PC-3 (cell line): ENCODE data around the gene NFATC1. TPM values are rescaled to one million over a fixed set of nuclear protein-coding genes. Genes with fewer than 3 reads are reported as not detected.

Experiments
- ATAC-seq: fragments of 200-7000 bp; cut with Tn5 transposase; 2 replicates; pipeline ENCODE4 v1.9.1; 2020; ENCODE audit warnings: mild to moderate bottlenecking, moderate library complexity
- BruUV-seq: library from RNA; stranded (reverse); fragments of 400-500 nt; replicated peaks from 2 replicates; lab custom pipeline; 2021; lab: Mats Ljungman, UMichigan
- CTCF ChIA-PET: fragments of 300-600 bp; sonication (Branson Sonifier 250); formaldehyde crosslinking; loops from one replicate; lab custom pipeline; 2022; ENCODE audit warnings: antibody characterized with exemption; lab: Charles Lee
- POLR2A ChIA-PET: fragments of 300-600 bp; sonication (Branson Sonifier 250); formaldehyde crosslinking; loops from one replicate; lab custom pipeline; 2022; ENCODE audit warnings: antibody characterized with exemption; ENCODE audit not compliant: unreplicated experiment; lab: Charles Lee
- DNase-seq: peaks from one replicate; pipeline ENCODE4 v3.0.0-alpha.2; 2015
- H2AFZ ChIP-seq: fragments of 300-600 bp; sonication (generic); 2 replicates; pipeline ENCODE4 v1.6.0; 2016; ENCODE audit warnings: antibody characterized with exemption, low read length
- H3F3A ChIP-seq: fragments of 300-600 bp; sonication (generic); one replicate; pipeline ENCODE4 v1.6.0; 2017; ENCODE audit warnings: antibody characterized with exemption, low read length, control low read depth, mild to moderate bottlenecking; ENCODE audit not compliant: unreplicated experiment
- H3K27ac ChIP-seq: fragments of 300-600 bp; sonication (generic); 2 replicates; pipeline ENCODE4 v1.5.1; 2016; ENCODE audit warnings: mild to moderate bottlenecking, low read length
- H3K27me3 ChIP-seq: fragments of 300-600 bp; sonication (generic); 2 replicates; pipeline ENCODE4 v1.6.1; 2016; ENCODE audit warnings: low read length, mixed read lengths
- H3K36me3 ChIP-seq: fragments of 300-600 bp; sonication (generic); 2 replicates; pipeline ENCODE4 v1.6.1; 2016; ENCODE audit warnings: low read depth, mixed run types, low read length, mixed read lengths
- H3K4me1 ChIP-seq: fragments of 300-600 bp; sonication (generic); 2 replicates; pipeline ENCODE4 v1.5.1; 2016; ENCODE audit warnings: low read length; ENCODE audit not compliant: insufficient read depth
- H3K4me2 ChIP-seq: fragments of 300-600 bp; sonication (generic); 2 replicates; pipeline ENCODE4 v1.6.0; 2016; ENCODE audit warnings: low read length
- H3K4me3 ChIP-seq: fragments of 300-600 bp; sonication (generic); 2 replicates; pipeline ENCODE4 v1.5.1; 2016; ENCODE audit warnings: mild to moderate bottlenecking, low read length, mixed read lengths
- H3K79me2 ChIP-seq: fragments of 300-600 bp; sonication (generic); 2 replicates; pipeline ENCODE4 v1.6.1; 2017; ENCODE audit warnings: low read length, mixed read lengths
- H3K9ac ChIP-seq: fragments of 300-600 bp; sonication (generic); 2 replicates; pipeline ENCODE4 v1.6.0; 2016; ENCODE audit warnings: mild to moderate bottlenecking, low read length
- H3K9me2 ChIP-seq: fragments of 300-600 bp; sonication (generic); replicated peaks from 2 replicates; pipeline ENCODE4 v1.6.1; 2016; ENCODE audit warnings: mixed run types, low read length, mixed read lengths
- H3K9me3 ChIP-seq: fragments of 300-600 bp; sonication (generic); 2 replicates; pipeline ENCODE4 v1.6.1; 2016; ENCODE audit warnings: low read length, mixed read lengths
- H4K20me1 ChIP-seq: fragments of 300-600 bp; sonication (generic); 2 replicates; pipeline ENCODE4 v1.6.1; 2016; ENCODE audit warnings: low read length, mixed read lengths
- CTCF ChIP-seq: fragments of 300-600 bp; sonication (generic); conservative IDR thresholded peaks from 2 replicates; pipeline ENCODE4 v1.5.1; 2017; ENCODE audit warnings: antibody characterized with exemption, low read depth, mild to moderate bottlenecking, low read length
- EZH2 ChIP-seq: fragments of 300-600 bp; sonication (generic); IDR thresholded peaks from one replicate; pipeline ENCODE4 v1.6.1; 2017; ENCODE audit warnings: antibody characterized with exemption, mild to moderate bottlenecking, low read length; ENCODE audit not compliant: unreplicated experiment
- EZH2phosphoT487 ChIP-seq: fragments of 300-600 bp; sonication (generic); IDR thresholded peaks from 2 replicates; pipeline ENCODE4 v1.6.1; 2018; ENCODE audit warnings: mild to moderate bottlenecking, antibody characterized with exemption, low read length, borderline replicate concordance
- intact Hi-C: fragments of 100-400 bp; cut with micrococcal nuclease; formaldehyde crosslinking; loops from 2 replicates; pipeline ENCODE4 v1.9.0; 2023
- total RNA-seq: library from RNA; depleted of rRNA; stranded (reverse); fragments of >200 nt; gene quantifications from 2 replicates; pipeline ENCODE4 v1.2.3, GENCODE V29; 2014

NFATC1 gene
- total RNA-seq, 1 experiment from 2014 or later = 5.9 TPM

GRCh38 chr18:79361766-79362522 lies 33.8 kb upstream of the NFATC1 start:
- no peak for TF ChIP-seq CTCF
- TF ChIP-seq EZH2phosphoT487 = no peak
- TF ChIP-seq EZH2 = no peak
- Histone ChIP-seq H3K9me3 (no peaks in the 10 kb centered on the region), H3K27ac (peak overlapping the region; percentile 68), H3K4me2 (peak overlapping the region; percentile 49), H3K36me3 (no peaks in the 10 kb centered on the region), H4K20me1 (no peaks in the 10 kb centered on the region), H3K27me3 (no peaks in the 10 kb centered on the region), H3F3A (no peaks in the 10 kb centered on the region), H3K9me2 (no peaks in the 10 kb centered on the region), H2AFZ (peak overlapping the region; percentile 51; the same call in 1 of the 2 replicates), H3K9ac (no peak overlapping the region), H3K4me3 (peak overlapping the region; percentile 29; the same call in 1 of the 2 replicates), H3K79me2 (no peaks in the 10 kb centered on the region), H3K4me1 (peaks cover 16% of the 10 kb centered on the region)
- DNase-seq (peak; percentile 90), ATAC-seq (peak; percentile 100)
- CTCF ChIA-PET = interaction anchor here (0.6 kb wide), 1 partner anchor 14 kb away, joined by 5 read pairs; no protein-coding TSS in a partner anchor
- POLR2A ChIA-PET = no interaction called here
- intact Hi-C loops = no loop called here
- BruUV-seq = no TSS peak

- no peak for TF ChIP-seq EZH2
- TF ChIP-seq CTCF = no peak
- no peak for TF ChIP-seq EZH2phosphoT487
- Histone ChIP-seq H3K4me2 (no peak overlapping the region), H3K27me3 (no peaks in the 10 kb centered on the region), H3K4me1 (peaks cover 16% of the 10 kb centered on the region), H3K79me2 (no peaks in the 10 kb centered on the region), H3F3A (no peaks in the 10 kb centered on the region), H3K9me3 (no peaks in the 10 kb centered on the region), H3K9ac (no peak overlapping the region), H3K4me3 (no peak overlapping the region), H2AFZ (no peak overlapping the region), H3K27ac (no peak overlapping the region), H3K36me3 (no peaks in the 10 kb centered on the region), H4K20me1 (no peaks in the 10 kb centered on the region), H3K9me2 (no peaks in the 10 kb centered on the region)
- no TSS peak for BruUV-seq
- DNase-seq (no peak), ATAC-seq (no peak)
- CTCF ChIA-PET = no interaction called here
- POLR2A ChIA-PET = no interaction called here
- intact Hi-C loops = no loop called here
Measured at GRCh38 chr18:79365701-79366100, 30.0 kb upstream of the NFATC1 start.
